Skeletal muscle satellite cell (primary cell): ENCODE measurements around the gene APBA3.
A peak's percentile ranks its signal among the peaks of the same experiment; 100 is the strongest.

Source experiments
- H3K27me3 ChIP-seq: 2 replicates; pipeline ENCODE4 v1.7.0; 2013; ENCODE audit warnings: low read length; ENCODE audit not compliant: control insufficient read depth, insufficient read depth
- H3K36me3 ChIP-seq: 2 replicates; pipeline ENCODE4 v1.7.0; 2013; ENCODE audit warnings: mild to moderate bottlenecking, control low read depth, low read length; ENCODE audit not compliant: insufficient read depth
- H3K4me1 ChIP-seq: 2 replicates; pipeline ENCODE4 v1.7.0; 2013; ENCODE audit warnings: low read length; ENCODE audit not compliant: control insufficient read depth, insufficient read depth
- H3K4me2 ChIP-seq: 2 replicates; pipeline ENCODE4 v1.7.0; 2013; ENCODE audit warnings: mild to moderate bottlenecking, low read length
- H3K4me3 ChIP-seq: 2 replicates; pipeline ENCODE4 v1.7.0; 2013; ENCODE audit warnings: low read length
- H3K9ac ChIP-seq: 2 replicates; pipeline ENCODE4 v1.7.0; 2013; ENCODE audit warnings: mild to moderate bottlenecking, low read depth, low read length, moderate library complexity
- H3K9me3 ChIP-seq: replicated peaks from 2 replicates; pipeline ENCODE4 v1.7.0; 2013; ENCODE audit warnings: mild to moderate bottlenecking, control low read depth, low read length

Gene APBA3

DNA sequence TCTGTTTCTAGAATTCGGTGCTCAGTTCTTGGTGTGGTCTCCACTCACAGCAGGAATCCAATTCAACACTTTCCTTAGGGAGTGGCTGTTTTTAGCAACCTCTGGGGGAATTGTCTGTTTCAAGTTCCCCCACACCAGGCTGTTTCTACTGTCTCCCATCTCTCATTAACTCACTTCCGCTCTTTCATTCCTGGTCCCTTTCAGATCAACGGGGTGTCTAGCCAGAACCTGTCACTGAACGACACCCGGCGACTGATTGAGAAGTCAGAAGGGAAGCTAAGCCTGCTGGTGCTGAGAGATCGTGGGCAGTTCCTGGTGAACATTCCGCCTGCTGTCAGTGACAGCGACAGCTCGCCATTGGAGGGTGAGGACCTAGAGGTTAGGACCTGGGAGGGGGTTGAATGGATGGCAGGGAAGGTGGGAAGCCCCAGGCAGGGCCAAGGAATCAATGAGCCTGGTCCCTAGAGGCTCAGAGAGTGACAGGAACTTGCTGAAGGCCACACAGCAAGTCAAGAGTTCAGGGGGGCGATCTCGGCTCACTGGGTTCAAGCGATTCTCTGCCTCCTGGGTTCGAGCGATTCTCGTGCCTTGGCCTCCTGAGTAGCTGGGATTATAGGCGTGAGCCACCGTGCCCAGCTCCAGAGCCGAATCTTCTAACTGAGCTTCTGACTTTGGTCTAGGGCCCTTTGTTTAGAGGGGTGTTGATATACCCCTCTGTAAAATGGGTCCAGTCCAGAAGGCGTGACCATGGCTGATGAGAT lies 27.8 kb downstream of the APBA3 start:
- Histone ChIP-seq H3K36me3 (no peaks in the 10 kb centered on the region), H3K27me3 (peaks cover 27% of the 10 kb centered on the region), H3K9me3 (no peaks in the 10 kb centered on the region), H3K4me1 (no peaks in the 10 kb centered on the region), H3K4me3 (no peak overlapping the region), H3K4me2 (no peak overlapping the region), H3K9ac (no peak overlapping the region)

GRCh38 chr19:3732108-3732507 lies 29.4 kb downstream of the APBA3 start:
- Histone ChIP-seq H3K4me1 (peaks cover 8% of the 10 kb centered on the region), H3K27me3 (peaks cover 12% of the 10 kb centered on the region), H3K4me3 (no peak overlapping the region), H3K9ac (no peak overlapping the region), H3K4me2 (no peak overlapping the region), H3K9me3 (no peaks in the 10 kb centered on the region), H3K36me3 (no peaks in the 10 kb centered on the region)

- Histone ChIP-seq H3K4me3 (no peak overlapping the region), H3K4me1 (peaks cover 8% of the 10 kb centered on the region), H3K9me3 (no peaks in the 10 kb centered on the region), H3K27me3 (peaks cover 10% of the 10 kb centered on the region), H3K36me3 (no peaks in the 10 kb centered on the region), H3K4me2 (no peak overlapping the region), H3K9ac (no peak overlapping the region)
These were observed 31.0 kb downstream of the APBA3 start for GRCh38 chr19:3730457-3730958.

- Histone ChIP-seq H3K9ac (no peak overlapping the region), H3K4me2 (no peak overlapping the region), H3K9me3 (no peaks in the 10 kb centered on the region), H3K36me3 (no peaks in the 10 kb centered on the region), H3K4me1 (peaks cover 8% of the 10 kb centered on the region), H3K27me3 (peaks cover 34% of the 10 kb centered on the region), H3K4me3 (no peak overlapping the region)
These were observed 35.7 kb downstream of the APBA3 start for GRCh38 chr19:3725640-3726310.

- H3K4me3 ChIP-seq = no peak overlapping the region
- no peaks in the 10 kb centered on the region for H3K9me3 ChIP-seq
- no peaks in the 10 kb centered on the region for H3K36me3 ChIP-seq
- no peak overlapping the region for H3K9ac ChIP-seq
- H3K4me1 ChIP-seq = peaks cover 8% of the 10 kb centered on the region
- peaks cover 40% of the 10 kb centered on the region for H3K27me3 ChIP-seq
- H3K4me2 ChIP-seq = no peak overlapping the region
These were observed 36.4 kb downstream of the APBA3 start for GRCh38 chr19:3725121-3725520.

GRCh38 chr19:3723883-3724282 lies 37.6 kb downstream of the APBA3 start:
- Histone ChIP-seq H3K4me1 (peaks cover 8% of the 10 kb centered on the region), H3K4me2 (no peak overlapping the region), H3K9ac (no peak overlapping the region), H3K36me3 (no peaks in the 10 kb centered on the region), H3K27me3 (peaks cover 43% of the 10 kb centered on the region), H3K9me3 (no peaks in the 10 kb centered on the region), H3K4me3 (no peak overlapping the region)

- Histone ChIP-seq H3K9me3 (no peaks in the 10 kb centered on the region), H3K4me3 (no peak overlapping the region), H3K4me2 (no peak overlapping the region), H3K9ac (no peak overlapping the region), H3K27me3 (peaks cover 43% of the 10 kb centered on the region), H3K4me1 (peaks cover 8% of the 10 kb centered on the region), H3K36me3 (no peaks in the 10 kb centered on the region)
These were observed 38.4 kb downstream of the APBA3 start for GRCh38 chr19:3723110-3723488.

DNA sequence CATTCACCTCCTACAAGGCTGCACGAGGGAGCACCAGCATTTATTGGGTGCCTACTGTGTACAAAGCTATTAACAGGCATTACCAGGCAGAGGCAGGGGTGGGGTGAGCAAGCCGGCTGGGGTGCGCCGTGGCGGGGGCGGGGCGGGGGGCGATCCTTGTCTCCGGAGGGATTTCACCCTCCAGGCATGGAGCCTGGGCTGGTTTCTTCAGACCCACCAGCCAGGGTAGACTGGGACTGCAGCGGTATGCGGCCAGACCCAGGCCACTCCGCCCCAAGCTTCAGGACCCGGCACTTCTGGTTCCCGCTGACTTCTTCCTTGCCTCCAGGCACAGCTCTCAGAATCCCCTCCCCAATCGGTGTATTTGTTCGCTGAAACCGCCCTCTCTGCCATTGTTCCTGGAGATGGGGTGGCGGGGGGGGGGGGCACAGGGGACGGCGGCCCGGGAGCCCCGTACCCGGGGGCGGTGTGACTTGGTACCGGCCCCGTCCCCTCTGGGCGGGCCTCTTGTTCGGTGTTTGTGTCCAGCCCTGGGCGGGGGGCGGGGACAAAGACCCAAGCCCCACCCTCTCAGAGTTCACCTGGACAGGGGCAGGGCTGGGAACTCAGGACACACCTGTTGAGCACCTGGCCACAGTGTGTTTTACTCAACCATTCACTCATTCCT lies 38.9 kb downstream of the APBA3 start:
- no peak overlapping the region for H3K9ac ChIP-seq
- peaks cover 43% of the 10 kb centered on the region for H3K27me3 ChIP-seq
- no peak overlapping the region for H3K4me3 ChIP-seq

DNA sequence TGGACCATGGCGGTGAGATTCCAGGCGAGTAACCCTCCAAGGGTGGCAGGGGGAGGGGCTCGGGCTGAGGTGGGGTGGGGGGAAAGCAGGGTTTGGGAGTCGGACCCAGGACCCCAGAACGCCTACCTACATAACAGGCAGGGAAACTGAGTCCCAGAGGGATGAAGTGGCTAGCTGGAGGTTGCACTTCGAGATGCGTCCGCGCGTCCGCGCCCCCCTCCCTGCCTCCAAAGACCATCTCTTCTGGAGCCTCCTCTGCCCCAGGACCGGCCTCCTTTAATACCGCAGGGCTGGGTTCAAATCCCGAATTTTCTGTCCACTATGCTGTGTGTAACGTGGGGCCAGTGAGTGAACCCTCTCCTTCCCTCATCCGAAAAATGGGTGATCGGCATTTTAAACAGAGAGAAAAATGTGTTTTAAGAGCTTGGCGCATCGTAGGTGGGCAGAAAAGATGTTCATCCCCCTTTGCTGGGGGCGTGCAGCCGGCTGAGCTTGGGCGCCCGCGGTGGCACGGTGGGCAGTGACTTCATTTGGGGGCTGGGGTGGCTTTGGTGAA lies 39.5 kb downstream of the APBA3 start:
- H3K4me1 ChIP-seq = no peaks in the 10 kb centered on the region
- H3K9me3 ChIP-seq = no peaks in the 10 kb centered on the region
- H3K27me3 ChIP-seq = peaks cover 43% of the 10 kb centered on the region
- no peaks in the 10 kb centered on the region for H3K36me3 ChIP-seq
- H3K4me2 ChIP-seq = no peak overlapping the region
- H3K9ac ChIP-seq = no peak overlapping the region
- H3K4me3 ChIP-seq = no peak overlapping the region

More for the DNA sequence above, 38.9 kb downstream of the APBA3 start:
- H3K9me3 ChIP-seq = no peaks in the 10 kb centered on the region
- H3K4me2 ChIP-seq = no peak overlapping the region
- no peaks in the 10 kb centered on the region for H3K36me3 ChIP-seq
- H3K4me1 ChIP-seq = peaks cover 3% of the 10 kb centered on the region

- Histone ChIP-seq H3K36me3 (no peaks in the 10 kb centered on the region), H3K4me3 (no peak overlapping the region), H3K4me2 (peak overlapping the region; percentile 29), H3K9ac (no peak overlapping the region), H3K27me3 (peaks cover 43% of the 10 kb centered on the region), H3K4me1 (no peaks in the 10 kb centered on the region), H3K9me3 (no peaks in the 10 kb centered on the region)
These were observed 40.2 kb downstream of the APBA3 start for GRCh38 chr19:3721131-3721886.
